Measurements from ENCODE around the gene OMA1.
A peak's percentile ranks its signal among the peaks of the same experiment; 100 is the strongest.
"Not testable (repeated sequence)": the region's sequence is repeated elsewhere in the genome, so short reads cannot be mapped to it uniquely, and the experiment has no call there.

The OMA1 gene

GRCh38 chr1:58528518-58528917 is 18.0 kb downstream of the OMA1 start:
- DNase-seq (ENCODE audit: low spot score), result no peak

- DNase-seq (ENCODE audit: low spot score), result no peak
These were observed 22.1 kb downstream of the OMA1 start for GRCh38 chr1:58524353-58524945.

GRCh38 chr1:58515794-58516401 is 30.6 kb downstream of the OMA1 start:
- DNase-seq (ENCODE audit: low spot score), result peak; percentile 67

DNA sequence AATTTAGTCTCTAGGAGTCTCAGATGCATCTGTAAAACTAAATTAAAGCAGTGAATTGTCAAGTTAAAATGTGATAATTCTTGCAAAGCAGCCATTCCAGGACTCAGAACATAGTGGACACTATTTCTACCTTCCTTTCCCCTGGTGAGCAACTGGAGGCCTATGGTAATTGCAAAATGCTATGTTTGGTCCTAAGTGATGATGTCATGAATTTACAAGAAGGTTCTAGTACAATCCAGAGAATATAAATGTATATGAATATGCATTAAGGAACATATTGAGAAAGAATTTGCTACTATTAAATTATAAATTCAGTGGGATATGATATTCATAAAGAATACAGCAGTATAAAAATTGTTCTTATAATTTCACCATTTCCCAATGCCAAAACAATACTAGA is 32.6 kb downstream of the OMA1 start:
- DNase-seq (ENCODE audit: low spot score), result no peak

- no peak for DNase-seq (ENCODE audit: low spot score)
These were observed 37.9 kb downstream of the OMA1 start for GRCh38 chr1:58508629-58509028.

GRCh38 chr1:58505286-58505685 is 41.2 kb downstream of the OMA1 start:
- DNase-seq (ENCODE audit: low spot score), result no peak

GRCh38 chr1:58502519-58502918 is 44.0 kb downstream of the OMA1 start:
- no peak for DNase-seq (ENCODE audit: low spot score)

DNA sequence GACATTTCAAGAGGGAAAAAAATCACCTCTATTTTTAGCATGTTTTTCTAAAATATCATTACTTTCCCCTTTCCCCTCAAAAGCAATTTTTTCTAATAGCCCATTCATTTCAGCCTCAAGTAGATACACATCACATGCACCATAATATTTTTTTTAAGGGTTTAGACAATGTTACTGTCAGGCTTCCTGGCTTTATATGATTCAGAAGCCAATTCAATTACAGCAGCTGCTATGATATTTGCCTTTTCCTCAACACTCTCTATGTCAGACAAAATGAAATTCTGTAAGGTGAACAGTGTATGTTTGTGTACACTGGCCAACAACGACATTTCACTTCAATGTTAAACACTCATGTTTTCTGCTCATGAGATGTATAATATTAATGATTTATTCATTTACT is 46.5 kb downstream of the OMA1 start:
- no peak for DNase-seq (ENCODE audit: low spot score)

DNA sequence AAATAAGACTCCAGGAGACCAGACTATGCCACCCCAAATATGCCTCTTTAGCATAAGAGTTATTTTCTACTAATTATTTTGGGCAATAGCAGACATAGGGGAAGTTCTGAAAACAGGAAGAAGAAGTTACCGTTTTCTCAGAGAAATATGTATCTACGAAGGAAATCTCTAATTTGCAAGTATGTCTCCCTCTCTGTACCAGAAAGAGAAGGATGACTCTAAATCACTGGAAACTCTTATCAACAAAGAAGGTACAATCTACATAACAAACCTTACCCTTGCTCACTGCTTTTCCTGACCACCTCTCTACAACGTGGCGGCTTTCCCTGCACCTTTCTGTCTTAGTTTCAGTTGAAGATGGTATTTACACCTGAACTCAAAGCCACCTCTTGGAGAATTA is 49.0 kb downstream of the OMA1 start:
- DNase-seq (ENCODE audit: low spot score), result peak; percentile 2

DNA sequence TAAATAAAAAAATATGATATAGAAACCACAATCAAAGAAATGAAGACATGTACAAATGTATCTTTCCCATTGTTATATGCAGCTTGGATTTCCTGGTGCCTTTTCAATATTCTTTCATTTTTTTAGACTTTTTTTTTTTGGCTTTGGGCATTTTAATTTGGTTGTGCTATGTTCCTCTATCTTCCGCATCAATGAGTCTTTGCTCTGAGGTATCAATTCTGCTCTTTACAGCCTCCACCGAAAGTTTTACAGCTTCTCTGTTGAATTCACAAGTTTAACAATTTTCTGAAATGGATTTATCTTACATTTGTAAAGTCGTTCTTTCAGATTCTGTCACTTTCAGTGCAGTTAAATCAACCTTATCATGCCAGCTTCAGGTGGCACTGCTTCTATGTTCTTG is 50.5 kb downstream of the OMA1 start:
- DNase-seq (ENCODE audit: low spot score), result no peak

GRCh38 chr1:58488914-58489313 is 57.6 kb downstream of the OMA1 start:
- not testable (repeated sequence) for DNase-seq (ENCODE audit: low spot score)

GRCh38 chr1:58487002-58487401 is 59.5 kb downstream of the OMA1 start:
- DNase-seq (ENCODE audit: low spot score), result no peak

DNA sequence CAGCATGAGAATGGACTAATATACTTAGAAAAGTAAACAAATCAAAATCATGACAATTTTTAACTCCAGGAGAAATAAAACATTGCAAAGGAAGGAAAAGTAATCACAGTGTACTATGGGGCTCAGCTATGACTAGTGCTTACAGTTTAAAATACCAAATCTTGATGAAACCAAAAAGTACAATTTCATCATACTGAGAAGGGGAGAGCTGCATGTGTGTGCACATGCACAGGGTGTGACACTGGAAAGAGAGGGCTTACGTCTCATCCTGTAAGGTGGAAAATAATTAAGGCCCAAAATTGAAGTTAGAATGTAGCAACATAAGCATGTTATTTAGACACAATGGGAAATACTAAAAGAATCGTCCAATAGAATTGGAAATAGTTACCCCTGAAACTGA is 64.6 kb downstream of the OMA1 start:
- no peak for DNase-seq (ENCODE audit: low spot score)

DNA sequence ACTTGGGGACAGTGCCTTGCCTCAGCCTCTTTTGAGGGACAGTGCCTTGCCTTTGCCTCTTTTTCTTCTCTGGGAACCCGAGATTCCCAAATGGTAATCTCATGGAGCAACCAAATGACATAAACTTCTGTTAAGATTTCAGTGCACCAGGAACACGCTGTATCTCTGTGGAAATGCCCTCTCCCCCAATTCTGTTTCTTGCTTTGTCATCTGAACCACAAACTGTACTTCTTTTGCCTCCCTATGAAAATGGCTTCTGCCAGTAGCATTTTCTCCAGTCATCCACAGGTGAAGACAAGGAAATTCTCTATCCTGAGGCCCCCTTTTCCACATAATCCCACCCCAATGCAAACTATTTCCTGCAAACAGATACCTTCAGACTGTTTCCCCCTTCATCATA is 66.3 kb downstream of the OMA1 start:
- DNase-seq (ENCODE audit: low spot score), result no peak

DNA sequence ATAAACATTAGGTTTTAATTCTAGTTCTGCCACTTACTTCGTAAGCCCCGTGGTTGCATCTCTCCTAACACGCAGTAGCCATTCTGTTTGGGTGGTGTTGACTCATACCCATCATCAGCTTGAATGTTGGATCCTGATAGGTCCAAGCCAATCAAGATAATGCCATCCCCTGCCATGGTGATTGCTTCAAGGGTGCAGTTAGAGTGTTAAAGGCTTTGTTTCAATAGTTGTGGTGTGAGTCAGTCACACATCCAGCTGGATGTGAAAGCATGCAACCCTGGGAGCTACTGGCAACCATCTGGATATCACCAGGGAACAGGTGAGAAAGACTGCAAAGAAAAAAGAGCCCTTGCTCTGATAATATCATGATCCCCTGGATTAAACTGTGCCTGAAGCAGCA is 69.1 kb downstream of the OMA1 start:
- DNase-seq (ENCODE audit: low spot score), result no peak

DNA sequence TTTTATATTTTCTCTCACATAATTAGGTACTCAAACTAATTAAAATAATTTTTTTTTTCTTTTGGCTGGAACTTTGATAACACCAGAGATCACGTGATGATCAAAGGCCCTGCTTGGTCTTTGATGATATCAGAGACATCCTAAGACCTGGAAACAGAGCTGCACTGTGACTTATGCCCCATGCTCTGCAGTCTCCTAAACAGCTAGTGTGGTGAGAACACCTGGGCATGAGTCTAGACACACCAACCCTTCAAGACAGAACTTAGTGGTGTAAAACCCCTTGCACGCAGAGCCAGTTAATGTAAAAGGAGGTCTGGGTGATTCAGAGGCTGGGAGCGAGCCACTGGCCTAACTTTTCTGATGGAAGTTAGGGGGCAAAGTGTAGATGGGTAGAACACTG is 70.3 kb downstream of the OMA1 start:
- DNase-seq (ENCODE audit: low spot score), result no peak

DNA sequence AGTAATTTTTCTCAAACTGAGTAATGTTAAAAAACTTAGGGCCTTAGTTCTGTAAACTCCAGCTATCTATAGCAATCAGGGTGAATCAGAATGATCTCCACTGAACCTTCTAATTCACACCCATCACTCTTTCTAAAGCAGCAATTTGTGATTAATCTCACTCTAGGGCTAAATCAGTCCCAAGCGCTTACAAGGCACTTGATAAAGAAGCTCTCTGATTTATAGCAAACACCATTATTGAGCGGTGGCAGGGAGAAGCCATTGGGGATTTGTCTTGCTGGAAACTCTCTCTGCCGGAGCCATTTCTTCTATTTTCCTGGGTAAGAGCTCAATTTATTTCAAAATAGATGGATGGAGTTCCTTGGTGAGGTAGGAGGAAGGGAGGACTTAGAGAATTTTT is 77.0 kb downstream of the OMA1 start:
- DNase-seq (ENCODE audit: low spot score), result no peak

DNA sequence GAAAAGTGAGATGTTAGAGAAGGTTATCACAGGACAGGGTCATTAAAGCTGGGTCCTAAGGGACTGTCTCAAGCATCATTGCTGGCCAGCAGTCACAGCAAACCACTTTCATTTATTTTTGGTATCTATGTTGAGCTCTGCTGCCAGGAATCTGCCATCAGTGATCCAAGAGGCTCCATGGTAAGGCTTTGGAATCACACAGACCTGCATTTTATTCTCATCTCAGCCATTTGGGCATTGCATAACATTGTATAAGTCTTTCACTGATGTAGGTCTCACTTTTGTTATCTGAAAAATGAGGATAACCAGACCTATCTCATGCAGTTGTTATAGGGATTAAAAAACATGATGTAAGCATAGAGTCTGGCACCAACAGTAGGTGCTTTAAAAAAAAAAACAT is 77.5 kb downstream of the OMA1 start:
- DNase-seq (ENCODE audit: low spot score), result no peak

DNA sequence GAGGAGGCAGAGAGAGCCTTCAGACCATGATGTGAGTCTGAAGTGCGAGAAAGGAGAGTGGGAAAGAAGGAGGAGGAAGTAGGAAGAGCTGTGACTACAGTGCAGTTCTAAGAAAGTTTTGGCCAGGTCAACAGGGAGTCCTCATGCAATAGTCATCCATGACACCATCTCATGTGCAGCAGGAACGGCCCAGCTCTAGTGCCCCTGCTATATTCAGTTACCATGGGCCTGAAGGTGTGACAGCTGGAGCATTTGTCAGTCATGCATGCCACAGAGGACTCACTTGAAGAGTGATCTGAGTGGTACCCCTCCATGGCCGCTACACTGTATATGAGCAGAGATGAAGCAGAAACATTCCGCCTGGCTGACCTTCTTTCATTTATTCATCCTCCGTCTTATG is 77.9 kb downstream of the OMA1 start:
- DNase-seq (ENCODE audit: low spot score), result no peak

DNA sequence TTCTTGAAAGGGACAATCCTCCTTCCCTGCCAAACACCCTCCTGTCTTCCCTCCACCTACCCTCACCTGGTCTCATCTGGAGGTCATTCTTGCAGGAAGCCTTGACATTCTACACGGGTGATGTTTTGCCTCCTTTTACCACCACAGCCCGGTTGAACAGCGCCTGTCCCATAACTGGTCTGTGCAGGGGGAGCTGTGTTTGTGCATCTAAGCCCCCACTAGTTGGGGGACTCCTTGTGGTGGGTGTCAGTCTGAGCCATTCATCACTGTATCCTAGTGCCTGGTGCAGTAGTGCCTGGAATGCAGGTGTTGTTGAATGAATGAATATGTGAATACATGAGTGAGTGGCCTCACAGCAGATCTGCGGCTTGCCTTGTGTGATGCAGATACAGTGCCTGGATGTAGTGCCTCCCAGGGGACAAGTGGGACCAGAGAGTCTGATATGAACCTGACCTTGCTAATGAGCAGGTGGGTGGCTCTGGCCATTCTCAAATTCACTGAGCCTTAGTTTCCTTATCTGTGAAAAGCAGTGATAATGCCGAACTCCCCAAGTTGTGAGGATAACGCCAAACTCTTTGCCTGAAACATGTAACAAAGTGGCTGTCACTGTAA is 79.8 kb downstream of the OMA1 start:
- DNase-seq (ENCODE audit: low spot score), result no peak

- DNase-seq (ENCODE audit: low spot score), result no peak
These were observed 80.5 kb downstream of the OMA1 start for GRCh38 chr1:58465825-58466629.

DNA sequence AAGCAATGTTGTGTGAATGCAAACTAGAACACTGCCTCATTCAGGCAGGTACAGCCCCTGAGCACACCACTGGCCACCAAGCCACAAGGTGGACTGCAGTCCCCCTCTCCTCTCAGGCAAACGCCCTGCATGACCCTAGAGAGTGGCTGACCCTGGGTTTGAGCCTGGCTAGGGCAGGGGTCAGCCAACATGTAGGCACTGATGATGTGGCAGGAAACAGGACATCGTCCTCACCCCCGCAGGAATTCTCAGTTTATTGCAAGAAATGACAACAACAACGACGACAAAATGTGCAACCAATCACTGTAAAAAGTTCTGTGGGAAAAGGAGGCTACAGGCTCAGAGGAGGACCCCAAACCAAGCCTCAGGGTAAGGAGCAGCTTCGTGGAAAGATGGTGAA is 81.3 kb downstream of the OMA1 start:
- DNase-seq (ENCODE audit: low spot score), result no peak

GRCh38 chr1:58460469-58460868 is 86.1 kb downstream of the OMA1 start:
- DNase-seq (ENCODE audit: low spot score), result peak; percentile 11

Measured in NAMALWA (cell line).